ENCODE data around the gene METTL4.

Gene METTL4

GRCh38 chr18:2502394-2502793 is 68.9 kb downstream of the METTL4 start:
- Histone ChIP-seq H3K27ac (no peak overlapping the region), H3K4me3 (no peak overlapping the region)
- DNase-seq (ENCODE audit: low spot score): no peak
- TF ChIP-seq CTCF (IDR thresholded peaks at IDR 0.05): no peak

GRCh38 chr18:2497797-2498196 is 73.5 kb downstream of the METTL4 start:
- no peak for DNase-seq (ENCODE audit: low spot score)
- no peak overlapping the region for H3K27ac ChIP-seq
- TF ChIP-seq CTCF (IDR thresholded peaks at IDR 0.05): no peak
- no peak overlapping the region for H3K4me3 ChIP-seq

GRCh38 chr18:2495381-2495780 is 75.9 kb downstream of the METTL4 start:
- H3K4me3 ChIP-seq: no peak overlapping the region
- TF ChIP-seq CTCF (IDR thresholded peaks at IDR 0.05): no peak
- no peak for DNase-seq (ENCODE audit: low spot score)

GRCh38 chr18:2494921-2495320 is 76.4 kb downstream of the METTL4 start:
- Histone ChIP-seq H3K27ac (no peak overlapping the region), H3K4me3 (no peak overlapping the region)
- DNase-seq (ENCODE audit: low spot score): no peak
- TF ChIP-seq CTCF (IDR thresholded peaks at IDR 0.05): no peak

More at GRCh38 chr18:2495381-2495780, 75.9 kb downstream of the METTL4 start:
- H3K27ac ChIP-seq: no peak overlapping the region
